Mucosa of rectum (tissue), 2 donors: ENCODE results near the gene UGT1A7.

Experiments
- H3K27ac ChIP-seq, 2 donors: one replicate each; pipeline ENCODE4 v1.7.0; 2013; ENCODE audit warnings: inconsistent platforms in 2 of 2, low read depth in 2 of 2, low read length in 2 of 2
- H3K27me3 ChIP-seq, 2 donors: one replicate each; pipeline ENCODE4 v1.7.0; 2013; ENCODE audit warnings: low read length in 2 of 2; ENCODE audit not compliant: control insufficient read depth in 2 of 2, insufficient read depth in 2 of 2
- H3K36me3 ChIP-seq, 2 donors: one replicate each; pipeline ENCODE4 v1.7.0; 2013; ENCODE audit warnings: low read length in 2 of 2; ENCODE audit not compliant: control insufficient read depth in 2 of 2, insufficient read depth in 2 of 2
- H3K4me1 ChIP-seq, 2 donors: one replicate each; pipeline ENCODE4 v1.7.0; 2013; ENCODE audit warnings: low read length in 2 of 2, mild to moderate bottlenecking in 1 of 2; ENCODE audit not compliant: control insufficient read depth in 2 of 2, insufficient read depth in 2 of 2
- H3K4me3 ChIP-seq, 2 donors: one replicate each; pipeline ENCODE4 v1.7.0; 2013; ENCODE audit warnings: low read length in 2 of 2
- H3K9ac ChIP-seq, 2 donors: one replicate each; pipeline ENCODE4 v1.7.0; 2013; ENCODE audit warnings: low read length in 2 of 2, low read depth in 1 of 2, mild to moderate bottlenecking in 1 of 2
- H3K9me3 ChIP-seq, 2 donors: one replicate each; pipeline ENCODE4 v1.7.0; 2013; ENCODE audit warnings: low read length in 2 of 2; ENCODE audit not compliant: control insufficient read depth in 2 of 2
- donor health status: healthy.
- donor health status: Normal muscosa, but diverticular disease.

Gene UGT1A7

GRCh38 chr2:233758141-233758540 is 76.4 kb downstream of the UGT1A7 start:
- no peak overlapping the region for H3K4me3 ChIP-seq
- H3K27ac ChIP-seq, result no peak overlapping the region

DNA sequence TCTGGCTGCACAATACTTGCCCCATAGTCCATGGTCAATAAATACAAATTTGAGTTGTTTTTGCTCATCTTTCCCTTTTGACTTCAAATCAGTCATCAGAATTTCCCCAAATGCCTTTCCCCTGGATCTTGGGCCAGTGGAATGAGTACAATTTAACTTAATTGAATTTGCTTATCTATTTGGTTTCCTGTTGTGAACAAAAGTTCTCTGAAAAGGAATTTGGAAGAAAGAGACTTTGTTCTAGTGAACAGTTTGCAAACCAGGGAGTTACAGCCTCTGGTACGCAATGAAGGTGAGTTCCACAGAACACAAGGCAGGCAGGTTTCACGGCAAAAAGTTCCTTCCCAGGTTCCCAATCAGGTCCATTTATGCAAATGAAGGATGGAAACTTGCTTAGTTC is 77.1 kb downstream of the UGT1A7 start:
- Histone ChIP-seq H3K36me3 (peaks cover 0 to 3% of the 10 kb centered on the region in 2 donors), H3K4me1 (peaks cover 7 to 33% of the 10 kb centered on the region in 2 donors), H3K4me3 (no peak overlapping the region), H3K27ac (no peak overlapping the region), H3K9ac (no peak overlapping the region), H3K9me3 (no peaks in the 10 kb centered on the region), H3K27me3 (no peaks in the 10 kb centered on the region)

More at GRCh38 chr2:233758141-233758540, 76.4 kb downstream of the UGT1A7 start:
- H3K9ac ChIP-seq, result no peak overlapping the region
- no peaks in the 10 kb centered on the region for H3K27me3 ChIP-seq
- H3K9me3 ChIP-seq, result no peaks in the 10 kb centered on the region
- H3K4me1 ChIP-seq, result peaks cover 7 to 28% of the 10 kb centered on the region in 2 donors
- H3K36me3 ChIP-seq, result peaks cover 0 to 3% of the 10 kb centered on the region in 2 donors

DNA sequence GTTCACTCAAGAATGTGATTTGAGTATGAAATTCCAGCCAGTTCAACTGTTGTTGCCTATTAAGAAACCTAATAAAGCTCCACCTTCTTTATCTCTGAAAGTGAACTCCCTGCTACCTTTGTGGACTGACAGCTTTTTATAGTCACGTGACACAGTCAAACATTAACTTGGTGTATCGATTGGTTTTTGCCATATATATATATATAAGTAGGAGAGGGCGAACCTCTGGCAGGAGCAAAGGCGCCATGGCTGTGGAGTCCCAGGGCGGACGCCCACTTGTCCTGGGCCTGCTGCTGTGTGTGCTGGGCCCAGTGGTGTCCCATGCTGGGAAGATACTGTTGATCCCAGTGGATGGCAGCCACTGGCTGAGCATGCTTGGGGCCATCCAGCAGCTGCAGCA is 78.3 kb downstream of the UGT1A7 start, which contains the start of gene UGT1A1:
TSS of gene UGT1A1 (plus strand) at position 228 of the 400 bp plus-strand sequence. CDS start at position 246, 18 bp downstream.
- H3K4me1 ChIP-seq, result peaks cover 10 to 35% of the 10 kb centered on the region in 2 donors
- H3K27ac ChIP-seq, result no peak within 1 kb of the TSS

DNA sequence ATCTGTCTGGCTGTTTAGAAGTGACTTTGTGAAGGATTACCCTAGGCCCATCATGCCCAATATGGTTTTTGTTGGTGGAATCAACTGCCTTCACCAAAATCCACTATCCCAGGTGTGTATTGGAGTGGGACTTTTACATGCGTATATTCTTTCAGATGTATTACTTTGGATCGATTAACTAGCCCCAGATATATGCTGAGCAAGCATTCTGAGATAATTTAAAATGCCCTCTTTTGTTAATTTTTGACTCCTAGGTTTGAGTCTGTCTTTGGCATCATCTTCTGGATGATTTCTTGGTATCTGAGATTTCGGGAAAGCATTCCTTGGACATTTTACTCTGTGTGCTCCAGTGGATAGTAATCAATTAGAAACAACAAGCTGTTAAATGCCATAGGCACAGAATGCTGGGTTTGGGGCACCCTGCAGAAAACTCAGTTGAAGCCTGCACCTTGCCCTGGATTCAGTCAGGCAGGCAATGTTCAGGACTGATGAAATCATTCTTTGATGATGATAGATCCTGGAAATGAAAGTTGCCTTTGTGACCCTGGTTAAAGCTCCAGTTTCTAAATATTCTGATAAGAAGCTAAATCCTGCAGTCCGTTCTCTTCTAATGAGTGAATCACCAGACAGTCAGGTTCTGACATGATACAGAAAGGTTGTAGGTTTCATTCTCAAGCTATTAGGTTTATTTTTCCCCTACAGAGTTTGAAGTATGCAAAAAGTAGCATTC is 79.5 kb downstream of the UGT1A7 start:
- Histone ChIP-seq H3K27me3 (no peaks in the 10 kb centered on the region), H3K9ac (no peak overlapping the region), H3K27ac (no peak overlapping the region), H3K4me1 (peaks cover 10 to 35% of the 10 kb centered on the region in 2 donors), H3K36me3 (peaks cover 0 to 3% of the 10 kb centered on the region in 2 donors), H3K4me3 (no peak overlapping the region), H3K9me3 (no peaks in the 10 kb centered on the region)

More for the DNA sequence above, 78.3 kb downstream of the UGT1A7 start, which contains the start of gene UGT1A1:
- no peak within 1 kb of the TSS for H3K9ac ChIP-seq
- H3K36me3 ChIP-seq, result peaks cover 0 to 3% of the 10 kb centered on the region in 2 donors
- H3K4me3 ChIP-seq, result no peak within 1 kb of the TSS
- no peaks in the 10 kb centered on the region for H3K27me3 ChIP-seq
- no peaks in the 10 kb centered on the region for H3K9me3 ChIP-seq

- H3K36me3 ChIP-seq, result peaks cover 4 to 11% of the 10 kb centered on the region in 2 donors
- H3K9ac ChIP-seq, result no peak overlapping the region
- H3K27ac ChIP-seq, result peak overlapping the region; percentile 26 to 65
- H3K4me1 ChIP-seq, result peaks cover 4 to 11% of the 10 kb centered on the region in 2 donors
- H3K9me3 ChIP-seq, result no peaks in the 10 kb centered on the region
- no peaks in the 10 kb centered on the region for H3K27me3 ChIP-seq
- H3K4me3 ChIP-seq, result no peak overlapping the region
Measured at GRCh38 chr2:233764264-233764663, 82.6 kb downstream of the UGT1A7 start.

- Histone ChIP-seq H3K9ac (no peak overlapping the region), H3K4me3 (no peak overlapping the region), H3K27ac (peak overlapping the region; percentile 26 to 65), H3K9me3 (no peaks in the 10 kb centered on the region), H3K36me3 (peaks cover 5 to 14% of the 10 kb centered on the region in 2 donors), H3K4me1 (peaks cover 4 to 11% of the 10 kb centered on the region in 2 donors), H3K27me3 (no peaks in the 10 kb centered on the region)
Measured at GRCh38 chr2:233764761-233765160, 83.1 kb downstream of the UGT1A7 start.

DNA sequence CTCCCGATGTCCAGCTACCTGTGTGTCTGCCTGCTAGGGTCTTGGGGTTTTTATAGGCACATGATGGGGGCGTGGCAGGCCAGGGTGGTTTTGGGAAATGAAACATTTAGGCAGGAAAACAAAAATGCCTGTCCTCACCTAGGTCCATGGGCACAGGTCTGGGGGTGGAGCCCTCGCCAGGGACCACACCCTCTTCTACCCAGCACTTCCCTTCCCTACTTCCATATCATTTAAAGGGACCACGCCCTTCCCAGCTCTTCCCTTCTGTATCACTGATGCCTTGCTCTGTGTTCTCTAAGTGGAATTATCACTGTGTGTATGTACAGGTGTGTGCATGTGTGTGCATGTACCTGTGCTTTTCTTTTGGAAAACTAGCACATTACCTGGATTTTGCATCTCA is 84.7 kb downstream of the UGT1A7 start:
- no peak overlapping the region for H3K9ac ChIP-seq
- H3K4me3 ChIP-seq, result no peak overlapping the region
- no peaks in the 10 kb centered on the region for H3K9me3 ChIP-seq
- H3K36me3 ChIP-seq, result peaks cover 5 to 13% of the 10 kb centered on the region in 2 donors
- H3K4me1 ChIP-seq, result peaks cover 4 to 9% of the 10 kb centered on the region in 2 donors
- no peaks in the 10 kb centered on the region for H3K27me3 ChIP-seq
- no peak overlapping the region for H3K27ac ChIP-seq

- H3K9ac ChIP-seq, result no peak overlapping the region
- peaks cover 4 to 7% of the 10 kb centered on the region in 2 donors for H3K4me1 ChIP-seq
- no peaks in the 10 kb centered on the region for H3K9me3 ChIP-seq
- H3K36me3 ChIP-seq, result peaks cover 11 to 17% of the 10 kb centered on the region in 2 donors
- H3K27me3 ChIP-seq, result no peaks in the 10 kb centered on the region
- H3K4me3 ChIP-seq, result no peak overlapping the region
- H3K27ac ChIP-seq, result no peak overlapping the region
Measured at GRCh38 chr2:233768076-233768475, 86.4 kb downstream of the UGT1A7 start.

- H3K4me3 ChIP-seq, result no peak overlapping the region
- H3K27ac ChIP-seq, result no peak overlapping the region
- peaks cover 11 to 17% of the 10 kb centered on the region in 2 donors for H3K36me3 ChIP-seq
- no peak overlapping the region for H3K9ac ChIP-seq
- no peaks in the 10 kb centered on the region for H3K9me3 ChIP-seq
- no peaks in the 10 kb centered on the region for H3K27me3 ChIP-seq
- H3K4me1 ChIP-seq, result peaks cover 0 to 4% of the 10 kb centered on the region in 2 donors
Measured at GRCh38 chr2:233769260-233769659, 87.6 kb downstream of the UGT1A7 start.

DNA sequence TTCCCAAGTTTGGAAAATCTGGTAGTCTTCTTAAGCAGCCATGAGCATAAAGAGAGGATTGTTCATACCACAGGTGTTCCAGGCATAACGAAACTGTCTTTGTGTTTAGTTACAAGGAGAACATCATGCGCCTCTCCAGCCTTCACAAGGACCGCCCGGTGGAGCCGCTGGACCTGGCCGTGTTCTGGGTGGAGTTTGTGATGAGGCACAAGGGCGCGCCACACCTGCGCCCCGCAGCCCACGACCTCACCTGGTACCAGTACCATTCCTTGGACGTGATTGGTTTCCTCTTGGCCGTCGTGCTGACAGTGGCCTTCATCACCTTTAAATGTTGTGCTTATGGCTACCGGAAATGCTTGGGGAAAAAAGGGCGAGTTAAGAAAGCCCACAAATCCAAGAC is 90.5 kb downstream of the UGT1A7 start:
- H3K9me3 ChIP-seq, result no peaks in the 10 kb centered on the region
- H3K4me3 ChIP-seq, result no peak overlapping the region
- no peaks in the 10 kb centered on the region for H3K4me1 ChIP-seq
- H3K36me3 ChIP-seq, result peaks cover 11 to 17% of the 10 kb centered on the region in 2 donors
- no peak overlapping the region for H3K9ac ChIP-seq
- H3K27ac ChIP-seq, result no peak overlapping the region
- H3K27me3 ChIP-seq, result no peaks in the 10 kb centered on the region
